ENCODE measurements around the gene SRD5A3.

- TF ChIP-seq MAX (IDR thresholded peaks at IDR 0.05; ENCODE audit: low read depth, low read length) (no peak), POLR2A (IDR thresholded peaks at IDR 0.05; ENCODE audit: extremely low read depth, insufficient read length) (no peak)
Observed at GRCh38 chr4:55351824-55352223, 5.8 kb downstream of the SRD5A3 start.
